ENCODE results near the gene PEAK1. TPM values are rescaled to one million over a fixed set of nuclear protein-coding genes. Genes with fewer than 3 reads are reported as not detected.

Gene PEAK1
- total and polyA plus RNA-seq, 2 experiments from 2014 or later = 7.8 to 34.1 TPM

DNA sequence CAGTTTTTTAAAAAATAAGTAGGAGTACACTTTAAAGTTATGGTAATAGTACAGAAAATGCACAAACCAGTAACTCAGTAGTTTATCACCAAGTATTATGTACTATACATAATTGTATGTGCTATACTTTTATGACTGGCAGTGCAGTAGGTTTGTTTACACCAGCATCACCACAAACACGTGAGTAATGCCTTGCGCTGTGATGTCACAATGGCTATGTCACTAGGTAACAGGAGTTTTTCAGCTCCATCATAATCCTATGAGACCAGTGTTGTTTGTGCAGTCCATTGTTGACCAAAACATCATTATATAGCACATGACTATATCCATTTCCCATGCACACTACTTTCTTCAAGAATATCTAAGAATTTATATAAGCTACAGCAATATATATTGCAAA lies 280.6 kb downstream of the PEAK1 start:
- Mint-ChIP-seq H3K4me3 (no peak overlapping the region), H3K36me3 (ENCODE audit: low read depth) (peaks cover 68% of the 10 kb centered on the region), H3K27me3 (ENCODE audit: insufficient read depth, low read depth, poor library complexity) (no peaks in the 10 kb centered on the region), H3K4me1 (peaks cover 1% of the 10 kb centered on the region; the same call in 1 of the 3 replicates), H3K27ac (no peak overlapping the region), H3K9me3 (peaks cover 22% of the 10 kb centered on the region; the same call in 2 of the 3 replicates)
- Histone ChIP-seq H3K27ac (ENCODE audit: low read depth) (no peak overlapping the region), H3K27me3 (ENCODE audit: insufficient read depth) (no peaks in the 10 kb centered on the region), H3K9me2 (ENCODE audit: insufficient read depth) (peaks cover 9% of the 10 kb centered on the region), H3F3A (replicated peaks; ENCODE audit: low read depth) (no peaks in the 10 kb centered on the region), H3K4me2 (no peak overlapping the region), H2AFZ (no peak overlapping the region), H3K4me3 (no peak overlapping the region), H3K36me3 (ENCODE audit: insufficient read depth) (peaks cover 4% of the 10 kb centered on the region; the same call in 1 of the 2 replicates), H3K79me2 (replicated peaks; ENCODE audit: insufficient read depth) (no peaks in the 10 kb centered on the region; the same call in 1 of the 2 replicates), H3K4me1 (ENCODE audit: insufficient read depth) (no peaks in the 10 kb centered on the region), H4K20me1 (replicated peaks; ENCODE audit: insufficient read depth) (no peaks in the 10 kb centered on the region)
- no peak for ATAC-seq
- TF ChIP-seq ZNF331 (CRISPR knock-in tag; IDR thresholded peaks at IDR 0.05; ENCODE audit: low read depth) (no peak), ZNF462 (CRISPR knock-in tag; IDR thresholded peaks at IDR 0.05) (no peak), POLR2AphosphoS5 (IDR thresholded peaks at IDR 0.05; ENCODE audit: low read depth) (no peak), EZH2phosphoT487 (IDR thresholded peaks at IDR 0.05; ENCODE audit: unreplicated experiment) (no peak)
- no peak for DNase-seq (ENCODE audit: low spot score)

DNA sequence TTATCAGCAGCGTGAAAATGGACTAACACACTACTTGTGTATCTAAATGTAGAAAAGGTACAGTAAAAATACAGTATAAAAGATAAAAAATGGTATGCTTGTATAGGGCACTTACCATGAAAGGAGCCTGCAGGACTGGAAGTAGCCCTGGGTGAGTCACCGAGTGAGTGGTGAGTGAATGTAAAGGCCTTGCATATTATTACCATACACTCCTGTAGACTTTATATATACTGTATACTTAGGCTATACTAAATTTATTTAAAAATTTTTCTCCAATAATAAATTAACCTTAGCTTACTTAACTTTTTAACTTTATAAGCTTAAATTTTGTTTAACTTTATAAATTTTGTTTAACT lies 281.8 kb downstream of the PEAK1 start:
- Histone ChIP-seq H3K27ac (ENCODE audit: low read depth) (no peak overlapping the region), H3K9me2 (ENCODE audit: insufficient read depth) (no peaks in the 10 kb centered on the region; the same call in 1 of the 2 replicates), H3K4me2 (no peak overlapping the region), H3K79me2 (replicated peaks; ENCODE audit: insufficient read depth) (no peaks in the 10 kb centered on the region; the same call in 1 of the 2 replicates), H3K4me1 (ENCODE audit: insufficient read depth) (no peaks in the 10 kb centered on the region), H3K4me3 (no peak overlapping the region), H3K36me3 (ENCODE audit: insufficient read depth) (peaks cover 4% of the 10 kb centered on the region; the same call in 1 of the 2 replicates), H4K20me1 (replicated peaks; ENCODE audit: insufficient read depth) (no peaks in the 10 kb centered on the region), H3K27me3 (ENCODE audit: insufficient read depth) (no peaks in the 10 kb centered on the region), H3F3A (replicated peaks; ENCODE audit: low read depth) (no peaks in the 10 kb centered on the region), H2AFZ (no peak overlapping the region)
- no peak overlapping the region for H3K27ac Mint-ChIP-seq
- peaks cover 3% of the 10 kb centered on the region for H3K27me3 Mint-ChIP-seq (ENCODE audit: insufficient read depth, low read depth, poor library complexity)
- H3K36me3 Mint-ChIP-seq (ENCODE audit: low read depth) = peaks cover 66% of the 10 kb centered on the region
- H3K4me3 Mint-ChIP-seq = no peak overlapping the region
- no peaks in the 10 kb centered on the region for H3K4me1 Mint-ChIP-seq
- H3K9me3 Mint-ChIP-seq = peaks cover 22% of the 10 kb centered on the region; the same call in 2 of the 3 replicates
- ATAC-seq (no peak), DNase-seq (ENCODE audit: low spot score) (no peak)
- TF ChIP-seq ZNF114 (CRISPR knock-in tag; IDR thresholded peaks at IDR 0.05) (no peak), ZNF331 (CRISPR knock-in tag; IDR thresholded peaks at IDR 0.05; ENCODE audit: low read depth) (no peak), REST (IDR thresholded peaks at IDR 0.05; ENCODE audit: unreplicated experiment) (no peak)
- TF ChIP-seq, protein P1, sequence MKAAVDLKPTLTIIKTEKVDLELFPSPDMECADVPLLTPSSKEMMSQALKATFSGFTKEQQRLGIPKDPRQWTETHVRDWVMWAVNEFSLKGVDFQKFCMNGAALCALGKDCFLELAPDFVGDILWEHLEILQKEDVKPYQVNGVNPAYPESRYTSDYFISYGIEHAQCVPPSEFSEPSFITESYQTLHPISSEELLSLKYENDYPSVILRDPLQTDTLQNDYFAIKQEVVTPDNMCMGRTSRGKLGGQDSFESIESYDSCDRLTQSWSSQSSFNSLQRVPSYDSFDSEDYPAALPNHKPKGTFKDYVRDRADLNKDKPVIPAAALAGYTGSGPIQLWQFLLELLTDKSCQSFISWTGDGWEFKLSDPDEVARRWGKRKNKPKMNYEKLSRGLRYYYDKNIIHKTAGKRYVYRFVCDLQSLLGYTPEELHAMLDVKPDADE (IDR thresholded peaks at IDR 0.05) = no peak
